Measurements from ENCODE around the gene RANBP3.
"Not testable (repeated sequence)": the region's sequence is repeated elsewhere in the genome, so short reads cannot be mapped to it uniquely, and the experiment has no call there.

The RANBP3 gene

DNA sequence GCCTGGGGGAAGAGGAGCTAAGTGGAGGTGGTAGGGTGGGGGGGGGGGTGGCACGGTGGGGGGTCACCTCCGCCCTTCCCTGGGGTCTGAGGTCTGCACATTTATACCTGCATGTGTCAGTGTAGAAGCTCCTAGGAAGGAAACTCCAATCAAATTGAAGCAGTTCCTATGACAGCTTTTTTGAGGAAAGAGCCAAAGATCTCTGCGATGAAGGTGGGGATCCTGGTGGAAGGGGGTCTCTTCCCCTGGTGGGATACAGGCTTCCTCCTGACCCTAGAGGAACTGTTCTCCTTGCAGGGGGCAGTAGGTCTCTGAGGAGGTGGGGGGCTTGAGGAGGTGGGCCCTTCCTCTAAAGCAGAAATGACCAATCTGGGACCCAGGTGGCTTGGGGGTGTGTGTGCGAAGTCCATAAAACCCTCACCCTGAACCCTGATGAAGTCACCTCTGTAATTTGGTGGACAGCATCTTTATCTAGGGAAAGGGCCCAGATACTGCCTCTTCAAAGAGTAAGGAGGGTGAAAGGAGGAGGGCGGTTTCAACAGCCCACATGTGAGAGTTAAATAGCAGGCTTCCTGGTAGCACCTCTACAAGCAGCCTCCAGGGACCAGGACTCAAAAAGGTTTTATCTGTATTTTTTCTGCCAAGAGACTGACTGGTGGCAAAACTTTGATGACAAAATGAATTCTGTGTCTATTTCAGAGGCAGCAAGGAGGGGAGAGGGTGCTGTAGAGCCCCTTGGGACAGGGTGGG lies 12.9 kb downstream of the RANBP3 start:
- H3K4me3 ChIP-seq (ENCODE audit: low read depth, low read length): no peak overlapping the region
- TF ChIP-seq, protein P1, sequence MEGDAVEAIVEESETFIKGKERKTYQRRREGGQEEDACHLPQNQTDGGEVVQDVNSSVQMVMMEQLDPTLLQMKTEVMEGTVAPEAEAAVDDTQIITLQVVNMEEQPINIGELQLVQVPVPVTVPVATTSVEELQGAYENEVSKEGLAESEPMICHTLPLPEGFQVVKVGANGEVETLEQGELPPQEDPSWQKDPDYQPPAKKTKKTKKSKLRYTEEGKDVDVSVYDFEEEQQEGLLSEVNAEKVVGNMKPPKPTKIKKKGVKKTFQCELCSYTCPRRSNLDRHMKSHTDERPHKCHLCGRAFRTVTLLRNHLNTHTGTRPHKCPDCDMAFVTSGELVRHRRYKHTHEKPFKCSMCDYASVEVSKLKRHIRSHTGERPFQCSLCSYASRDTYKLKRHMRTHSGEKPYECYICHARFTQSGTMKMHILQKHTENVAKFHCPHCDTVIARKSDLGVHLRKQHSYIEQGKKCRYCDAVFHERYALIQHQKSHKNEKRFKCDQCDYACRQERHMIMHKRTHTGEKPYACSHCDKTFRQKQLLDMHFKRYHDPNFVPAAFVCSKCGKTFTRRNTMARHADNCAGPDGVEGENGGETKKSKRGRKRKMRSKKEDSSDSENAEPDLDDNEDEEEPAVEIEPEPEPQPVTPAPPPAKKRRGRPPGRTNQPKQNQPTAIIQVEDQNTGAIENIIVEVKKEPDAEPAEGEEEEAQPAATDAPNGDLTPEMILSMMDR (IDR thresholded peaks at IDR 0.05; ENCODE audit: borderline replicate concordance, insufficient read depth, low read depth, low read length): no peak

DNA sequence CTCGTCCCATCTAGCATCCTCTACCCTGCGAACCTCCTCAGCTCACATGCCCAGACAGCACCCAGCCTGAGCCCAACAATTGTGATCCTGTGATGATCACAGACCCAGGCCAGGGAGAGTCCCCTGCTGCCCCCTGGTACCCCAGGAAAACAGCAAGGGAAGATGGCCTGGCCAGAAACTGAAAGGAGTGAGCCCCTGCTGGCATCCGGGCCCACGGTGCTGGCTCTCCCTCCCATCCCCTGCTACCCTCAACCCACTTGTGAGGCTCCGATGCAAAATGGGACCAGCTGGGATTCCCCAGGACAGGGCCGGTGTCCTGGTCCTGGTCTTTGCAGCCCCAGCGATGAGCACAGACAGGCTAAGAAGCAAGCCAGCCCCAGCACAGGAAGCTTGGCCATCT lies 14.1 kb downstream of the RANBP3 start:
- TF ChIP-seq, protein P1 (IDR thresholded peaks at IDR 0.05; ENCODE audit: borderline replicate concordance, insufficient read depth, low read depth, low read length): no peak
- no peak overlapping the region for H3K4me3 ChIP-seq (ENCODE audit: low read depth, low read length)

DNA sequence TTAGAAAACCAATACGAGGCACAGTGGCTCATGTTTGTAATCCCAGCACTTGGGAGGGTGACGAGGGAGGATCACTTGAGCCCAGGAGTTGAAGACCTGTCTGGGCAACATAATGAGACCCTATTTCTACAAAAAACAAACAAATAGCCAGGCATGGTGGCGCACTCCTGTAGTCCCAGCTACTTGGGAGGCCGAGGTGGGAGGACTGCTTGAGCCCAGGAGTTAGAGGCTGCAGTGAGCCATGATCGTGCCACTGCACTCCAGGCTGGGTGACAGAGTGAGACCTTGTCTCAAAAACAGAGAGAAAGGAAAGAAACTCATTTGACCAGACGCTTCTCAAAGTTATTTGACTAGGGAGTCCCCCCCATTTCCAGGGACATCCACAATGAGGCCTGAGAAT lies 14.7 kb downstream of the RANBP3 start:
- H3K4me3 ChIP-seq (ENCODE audit: low read depth, low read length): not testable (repeated sequence)

DNA sequence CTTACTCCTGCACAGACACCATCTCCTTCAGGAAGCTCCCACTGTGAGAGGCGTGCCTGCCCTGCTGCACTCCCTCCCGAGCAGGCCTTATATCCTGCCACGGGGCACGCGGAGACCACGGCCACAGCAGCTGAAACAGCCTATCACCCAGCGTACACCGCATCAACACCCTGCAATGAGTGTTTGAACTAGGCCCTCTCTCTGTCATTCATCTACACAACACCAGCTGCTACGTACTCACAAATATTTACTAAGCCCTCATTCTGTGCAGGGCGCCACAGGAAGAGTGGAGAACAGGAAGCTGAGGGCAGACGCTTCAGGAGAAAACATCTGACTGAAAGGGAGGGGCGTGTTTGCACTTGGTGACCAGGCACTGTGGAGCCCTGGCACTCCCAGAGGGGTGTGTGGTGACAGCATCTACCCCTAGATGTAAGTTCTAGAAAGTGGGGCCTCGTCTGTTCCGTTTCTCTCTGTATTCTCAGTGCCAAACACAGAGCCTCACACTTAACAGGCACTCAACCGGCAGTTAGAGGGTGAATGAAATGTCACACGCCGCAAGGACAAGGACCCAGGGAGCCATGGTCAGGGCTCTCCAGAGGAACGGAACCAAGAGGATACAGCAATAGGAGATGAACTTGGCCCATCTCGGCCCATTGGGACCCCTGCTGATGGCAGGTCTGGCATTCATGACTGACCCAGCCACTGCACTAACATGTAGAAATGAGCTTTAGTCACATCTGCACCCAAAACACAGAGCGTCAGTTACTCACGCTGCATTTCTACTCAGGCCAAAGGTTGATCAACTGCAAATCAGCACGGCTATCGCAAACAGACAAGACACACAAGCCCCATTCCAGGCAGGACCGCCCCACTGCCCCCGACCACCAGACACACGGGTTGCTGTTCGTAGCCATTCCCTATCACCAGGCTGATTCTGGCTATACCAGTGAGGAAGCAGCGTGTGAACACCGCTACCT lies 15.7 kb downstream of the RANBP3 start:
- TF ChIP-seq, protein P1 (IDR thresholded peaks at IDR 0.05; ENCODE audit: borderline replicate concordance, insufficient read depth, low read depth, low read length): no peak
- no peak overlapping the region for H3K4me3 ChIP-seq (ENCODE audit: low read depth, low read length)

DNA sequence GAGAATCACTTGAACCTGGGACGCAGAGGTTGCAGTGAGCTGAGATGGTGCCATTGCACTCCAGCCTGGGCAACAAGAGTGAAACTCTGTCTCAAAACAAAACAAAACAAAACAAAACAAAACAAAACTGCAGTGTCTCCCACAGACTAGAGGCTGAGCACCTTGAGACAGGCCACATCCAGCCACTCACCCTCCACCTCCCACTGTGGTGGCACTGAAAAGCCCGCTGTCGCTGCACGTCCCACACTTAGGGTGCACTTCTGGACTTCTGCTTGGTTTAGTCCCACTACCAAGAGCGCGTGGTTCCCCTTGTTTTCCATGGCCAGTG lies 16.3 kb downstream of the RANBP3 start:
- H3K4me3 ChIP-seq (ENCODE audit: low read depth, low read length): not testable (repeated sequence)

DNA sequence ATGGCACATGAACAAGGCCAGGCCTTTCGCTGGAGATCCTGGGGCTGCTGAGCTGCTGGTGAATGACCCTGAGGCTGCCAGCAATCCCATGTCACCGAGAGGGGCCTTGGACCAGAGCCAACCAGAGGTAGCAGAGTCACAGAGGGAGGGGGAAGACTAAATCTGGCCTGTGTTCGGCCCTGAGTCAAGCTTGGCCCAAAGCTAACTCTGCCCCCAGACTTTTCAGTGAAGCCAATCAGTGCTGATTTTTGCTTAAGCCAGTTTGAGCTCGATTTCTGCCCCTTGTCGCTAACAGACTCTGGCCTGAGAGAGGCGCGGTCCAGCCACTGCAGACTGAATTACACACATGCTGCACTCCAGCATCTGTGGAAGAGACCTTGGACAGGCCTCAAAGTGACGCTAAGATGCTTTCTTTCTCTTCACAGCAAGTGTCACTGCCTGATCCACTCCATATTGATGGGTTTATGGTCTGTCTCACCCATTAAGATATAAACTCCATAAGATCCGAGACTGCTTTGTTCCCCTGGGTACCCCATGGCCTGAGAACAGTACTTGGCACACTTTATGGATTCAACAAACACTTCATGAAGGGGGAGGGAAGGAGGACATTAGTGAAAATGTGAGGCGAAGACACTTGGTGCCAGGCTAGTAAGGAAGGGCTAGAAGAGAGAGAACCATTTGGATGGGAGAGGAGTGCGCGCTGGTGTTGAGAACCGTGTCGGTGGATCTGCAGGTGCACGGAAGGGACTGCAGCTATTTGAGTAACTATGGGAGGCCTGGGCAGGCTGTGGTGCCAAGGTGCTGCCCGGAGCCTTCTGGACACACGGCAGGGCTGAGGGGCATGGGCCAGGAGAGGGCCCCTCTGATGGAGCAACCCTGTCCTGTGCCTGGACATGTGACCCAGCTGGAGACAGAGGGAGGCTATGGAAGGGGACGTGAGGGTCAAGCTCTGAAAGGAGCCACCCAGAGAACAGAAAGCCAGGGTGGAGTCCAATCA lies 17.6 kb downstream of the RANBP3 start:
- no peak overlapping the region for H3K4me3 ChIP-seq (ENCODE audit: low read depth, low read length)
- TF ChIP-seq, protein P1 (IDR thresholded peaks at IDR 0.05; ENCODE audit: borderline replicate concordance, insufficient read depth, low read depth, low read length): no peak

DNA sequence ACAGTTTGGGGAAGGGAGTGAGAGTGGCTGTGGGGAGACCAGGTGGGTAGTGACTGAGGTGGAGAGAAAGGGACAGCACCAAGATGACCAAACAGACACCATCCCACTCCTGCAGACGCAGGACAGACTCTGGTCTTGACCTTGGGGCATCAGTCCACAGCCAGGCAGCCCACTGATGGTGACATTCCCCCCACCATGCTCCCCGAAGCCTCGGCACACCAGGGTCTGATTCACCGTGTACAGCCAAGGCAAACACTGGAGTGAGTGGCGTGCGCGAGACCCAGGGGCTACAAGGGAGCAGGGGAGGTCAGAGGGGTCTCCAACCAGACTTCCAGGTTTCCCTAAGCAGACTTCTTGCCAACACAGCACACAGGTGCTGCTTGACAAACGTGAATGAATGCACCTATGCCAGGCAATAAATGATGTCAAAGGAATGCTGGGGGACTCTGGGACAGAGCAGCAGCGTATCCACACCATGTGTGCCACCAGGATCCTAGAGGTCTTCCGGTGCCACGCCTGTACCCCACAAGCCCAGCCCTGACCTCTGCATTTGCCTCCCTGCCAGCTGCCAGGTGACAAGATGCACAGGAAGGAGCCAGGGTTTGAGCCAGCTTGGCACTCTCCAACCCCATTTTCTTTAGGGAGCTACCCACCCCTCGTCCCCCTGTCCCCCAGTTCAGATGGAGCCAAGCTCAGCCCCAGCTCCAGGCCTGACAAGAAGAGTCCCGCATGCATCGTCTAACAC lies 18.5 kb downstream of the RANBP3 start:
- no peak overlapping the region for H3K4me3 ChIP-seq (ENCODE audit: low read depth, low read length)
- TF ChIP-seq, protein P1 (IDR thresholded peaks at IDR 0.05; ENCODE audit: borderline replicate concordance, insufficient read depth, low read depth, low read length): no peak
